ENCODE data around the gene SLC51B. TPM values are rescaled to one million over a fixed set of nuclear protein-coding genes. Genes with fewer than 3 reads are reported as not detected.

SLC51B gene
- total RNA-seq, 2 donors from 2014 or later, result not detected

DNA sequence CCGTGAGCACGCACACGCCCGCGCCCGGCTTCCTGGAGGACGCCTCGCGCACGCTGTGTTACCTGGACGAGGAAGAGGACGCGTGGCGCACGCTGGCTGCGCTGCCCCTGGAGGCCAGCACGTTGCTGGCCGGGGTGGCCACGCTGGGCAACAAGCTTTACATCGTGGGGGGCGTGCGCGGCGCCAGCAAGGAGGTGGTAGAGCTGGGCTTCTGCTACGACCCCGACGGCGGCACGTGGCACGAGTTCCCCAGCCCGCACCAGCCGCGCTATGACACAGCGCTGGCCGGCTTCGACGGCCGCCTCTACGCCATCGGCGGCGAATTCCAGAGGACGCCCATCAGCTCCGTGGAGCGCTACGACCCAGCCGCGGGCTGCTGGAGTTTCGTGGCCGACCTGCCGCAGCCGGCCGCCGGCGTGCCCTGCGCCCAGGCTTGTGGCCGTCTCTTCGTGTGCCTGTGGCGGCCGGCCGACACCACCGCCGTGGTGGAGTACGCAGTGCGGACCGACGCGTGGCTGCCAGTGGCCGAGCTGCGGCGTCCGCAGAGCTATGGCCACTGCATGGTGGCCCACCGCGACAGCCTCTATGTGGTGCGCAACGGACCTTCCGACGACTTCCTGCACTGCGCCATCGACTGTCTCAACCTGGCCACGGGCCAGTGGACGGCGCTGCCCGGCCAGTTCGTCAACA lies 32.2 kb downstream of the SLC51B start:
- H3K9ac ChIP-seq (ENCODE audit: extremely low read depth, low read length, poor library complexity, severe bottlenecking), result no peak overlapping the region
- WGBS, 2 experiments (ENCODE audit: insufficient coverage in 1 of 2, insufficient read length in 1 of 2), result 91 to 92% methylated on average over 43 to 85 of the region's 85 CpGs
- no peaks in the 10 kb centered on the region for H3K36me3 ChIP-seq (ENCODE audit: control insufficient read depth, insufficient read depth, low read length)
- H3K4me3 Mint-ChIP-seq, result no peak overlapping the region
- peaks cover 11% of the 10 kb centered on the region for H3K4me1 Mint-ChIP-seq
- peaks cover 5% of the 10 kb centered on the region for H3K9me3 ChIP-seq (ENCODE audit: control insufficient read depth, low read length)
- H3K36me3 Mint-ChIP-seq (ENCODE audit: low read depth), result peaks cover 1% of the 10 kb centered on the region
- H3K4me3 ChIP-seq (ENCODE audit: low read length), result no peak overlapping the region
- peaks cover 5% of the 10 kb centered on the region for H3K4me1 ChIP-seq (ENCODE audit: control insufficient read depth, insufficient read depth, low read length)
- peaks cover 49% of the 10 kb centered on the region for H3K27me3 Mint-ChIP-seq (ENCODE audit: insufficient read depth)
- H3K27me3 ChIP-seq (ENCODE audit: control insufficient read depth, insufficient read depth, low read length, poor library complexity, severe bottlenecking), result no peaks in the 10 kb centered on the region
- no peak overlapping the region for H3K27ac Mint-ChIP-seq
- H3K9me3 Mint-ChIP-seq, result peaks cover 19% of the 10 kb centered on the region
- TF ChIP-seq, protein P1, sequence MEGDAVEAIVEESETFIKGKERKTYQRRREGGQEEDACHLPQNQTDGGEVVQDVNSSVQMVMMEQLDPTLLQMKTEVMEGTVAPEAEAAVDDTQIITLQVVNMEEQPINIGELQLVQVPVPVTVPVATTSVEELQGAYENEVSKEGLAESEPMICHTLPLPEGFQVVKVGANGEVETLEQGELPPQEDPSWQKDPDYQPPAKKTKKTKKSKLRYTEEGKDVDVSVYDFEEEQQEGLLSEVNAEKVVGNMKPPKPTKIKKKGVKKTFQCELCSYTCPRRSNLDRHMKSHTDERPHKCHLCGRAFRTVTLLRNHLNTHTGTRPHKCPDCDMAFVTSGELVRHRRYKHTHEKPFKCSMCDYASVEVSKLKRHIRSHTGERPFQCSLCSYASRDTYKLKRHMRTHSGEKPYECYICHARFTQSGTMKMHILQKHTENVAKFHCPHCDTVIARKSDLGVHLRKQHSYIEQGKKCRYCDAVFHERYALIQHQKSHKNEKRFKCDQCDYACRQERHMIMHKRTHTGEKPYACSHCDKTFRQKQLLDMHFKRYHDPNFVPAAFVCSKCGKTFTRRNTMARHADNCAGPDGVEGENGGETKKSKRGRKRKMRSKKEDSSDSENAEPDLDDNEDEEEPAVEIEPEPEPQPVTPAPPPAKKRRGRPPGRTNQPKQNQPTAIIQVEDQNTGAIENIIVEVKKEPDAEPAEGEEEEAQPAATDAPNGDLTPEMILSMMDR (conservative IDR thresholded peaks at IDR 0.05), result no peak
- DNase-seq, result no peak
- no peak overlapping the region for H3K27ac ChIP-seq (ENCODE audit: low read depth, low read length)

DNA sequence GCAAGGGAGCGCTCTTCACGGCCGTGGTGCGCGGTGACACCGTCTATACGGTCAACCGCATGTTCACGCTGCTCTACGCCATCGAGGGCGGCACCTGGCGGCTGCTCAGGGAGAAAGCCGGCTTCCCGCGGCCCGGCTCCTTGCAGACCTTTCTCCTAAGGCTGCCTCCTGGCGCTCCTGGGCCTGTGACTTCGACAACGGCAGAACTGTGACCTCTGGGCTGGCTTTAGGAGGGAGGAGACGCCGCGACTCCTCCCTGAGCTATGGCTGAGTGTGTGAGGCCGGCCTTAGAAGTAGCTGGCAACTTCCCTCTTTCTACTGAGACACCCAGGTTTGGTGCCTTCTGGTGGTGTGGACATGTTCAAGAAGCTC lies 32.8 kb downstream of the SLC51B start:
- Histone ChIP-seq H3K4me3 (ENCODE audit: low read length) (no peak overlapping the region), H3K27ac (ENCODE audit: low read depth, low read length) (no peak overlapping the region), H3K9me3 (ENCODE audit: control insufficient read depth, low read length) (no peaks in the 10 kb centered on the region), H3K4me1 (ENCODE audit: control insufficient read depth, insufficient read depth, low read length) (peaks cover 5% of the 10 kb centered on the region), H3K27me3 (ENCODE audit: control insufficient read depth, insufficient read depth, low read length, poor library complexity, severe bottlenecking) (no peaks in the 10 kb centered on the region), H3K36me3 (ENCODE audit: control insufficient read depth, insufficient read depth, low read length) (no peaks in the 10 kb centered on the region), H3K9ac (ENCODE audit: extremely low read depth, low read length, poor library complexity, severe bottlenecking) (no peak overlapping the region)
- WGBS, 2 experiments (ENCODE audit: insufficient coverage in 1 of 2, insufficient read length in 1 of 2), result 51 to 76% methylated on average over 21 to 24 of the region's 24 CpGs
- Mint-ChIP-seq H3K4me1 (peaks cover 16% of the 10 kb centered on the region), H3K36me3 (ENCODE audit: low read depth) (peaks cover 1% of the 10 kb centered on the region), H3K9me3 (peaks cover 19% of the 10 kb centered on the region), H3K27ac (no peak overlapping the region), H3K4me3 (no peak overlapping the region), H3K27me3 (ENCODE audit: insufficient read depth) (peaks cover 53% of the 10 kb centered on the region)
- peak; percentile 96 for DNase-seq
- TF ChIP-seq, protein P1 (conservative IDR thresholded peaks at IDR 0.05), result peak; percentile 87

DNA sequence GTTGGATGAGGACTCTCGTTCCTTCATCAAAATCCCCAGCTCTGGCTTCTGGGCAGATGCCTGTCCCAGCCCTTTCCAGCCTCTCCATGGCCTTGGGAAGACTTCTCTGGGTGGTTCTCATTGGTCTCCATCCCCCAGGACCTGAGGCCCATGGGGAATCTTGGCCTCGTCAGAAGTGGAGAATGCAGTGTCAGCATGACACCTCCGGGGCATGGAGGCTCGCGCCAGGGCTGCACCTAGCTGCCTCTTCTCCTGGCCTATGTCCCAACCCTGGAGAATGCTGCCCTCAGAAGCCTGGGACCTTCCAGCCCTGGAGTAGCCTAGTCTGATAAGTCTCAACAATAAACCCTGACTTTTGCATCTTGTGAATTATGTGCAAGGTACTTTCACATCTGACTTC lies 34.4 kb downstream of the SLC51B start:
- no peak overlapping the region for H3K27ac Mint-ChIP-seq
- 88 to 95% methylated on average over 5 of the region's 5 CpGs for WGBS, 2 experiments (ENCODE audit: insufficient coverage in 1 of 2, insufficient read length in 1 of 2)

More for the DNA sequence above, 34.4 kb downstream of the SLC51B start:
- H3K9me3 Mint-ChIP-seq, result peaks cover 14% of the 10 kb centered on the region
- H3K4me1 Mint-ChIP-seq, result peaks cover 32% of the 10 kb centered on the region
- no peaks in the 10 kb centered on the region for H3K36me3 ChIP-seq (ENCODE audit: control insufficient read depth, insufficient read depth, low read length)
- no peak overlapping the region for H3K4me3 ChIP-seq (ENCODE audit: low read length)
- no peak overlapping the region for H3K27ac ChIP-seq (ENCODE audit: low read depth, low read length)
- peaks cover 14% of the 10 kb centered on the region for H3K4me1 ChIP-seq (ENCODE audit: control insufficient read depth, insufficient read depth, low read length)
- no peak overlapping the region for H3K9ac ChIP-seq (ENCODE audit: extremely low read depth, low read length, poor library complexity, severe bottlenecking)
- TF ChIP-seq, protein P1 (conservative IDR thresholded peaks at IDR 0.05), result no peak
- H3K9me3 ChIP-seq (ENCODE audit: control insufficient read depth, low read length), result no peaks in the 10 kb centered on the region
- DNase-seq, result no peak
- H3K36me3 Mint-ChIP-seq (ENCODE audit: low read depth), result peaks cover 1% of the 10 kb centered on the region
- H3K4me3 Mint-ChIP-seq, result no peak overlapping the region
- no peaks in the 10 kb centered on the region for H3K27me3 ChIP-seq (ENCODE audit: control insufficient read depth, insufficient read depth, low read length, poor library complexity, severe bottlenecking)
- H3K27me3 Mint-ChIP-seq (ENCODE audit: insufficient read depth), result peaks cover 57% of the 10 kb centered on the region
